Measurements from ENCODE around the gene PRPSAP1.
A peak's percentile ranks its signal among the peaks of the same experiment; 100 is the strongest.

PRPSAP1 gene

DNA sequence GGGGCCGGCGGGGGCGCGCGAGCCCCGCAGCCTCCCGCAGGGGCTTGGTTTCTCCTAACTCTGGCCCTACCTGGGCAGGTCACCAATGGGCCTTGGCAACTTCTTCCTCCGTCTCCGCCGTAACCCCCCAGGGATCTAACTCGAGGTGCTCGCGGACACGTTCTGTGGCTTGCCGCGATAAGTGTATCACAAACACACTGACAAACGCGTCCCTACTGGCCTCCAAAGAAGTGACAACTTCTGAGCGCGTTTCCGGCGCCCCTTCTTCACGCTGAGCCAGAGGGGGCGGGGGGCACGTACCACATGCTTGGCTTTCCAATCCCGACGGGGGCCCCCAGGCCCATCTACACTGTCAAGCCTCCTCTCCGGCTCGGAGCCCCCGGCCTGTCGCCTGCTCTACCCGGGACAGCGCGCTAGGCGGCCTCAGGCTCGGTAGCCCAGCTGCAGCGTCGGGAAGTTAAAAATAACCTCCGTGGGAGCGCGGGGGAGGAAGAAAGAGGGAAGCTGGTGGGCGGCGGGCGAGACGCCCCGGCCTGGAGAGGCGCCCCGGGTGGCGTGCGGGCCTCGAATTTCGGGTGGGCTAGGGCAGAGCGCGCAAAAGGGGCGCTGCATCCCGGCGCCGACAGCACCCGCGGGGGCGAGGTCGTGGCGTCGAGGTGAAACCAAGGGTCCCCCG, 30.0 kb upstream of the PRPSAP1 start:
- peak; percentile 40 for DNase-seq (ENCODE audit: low read depth in 2 of 2)

DNA sequence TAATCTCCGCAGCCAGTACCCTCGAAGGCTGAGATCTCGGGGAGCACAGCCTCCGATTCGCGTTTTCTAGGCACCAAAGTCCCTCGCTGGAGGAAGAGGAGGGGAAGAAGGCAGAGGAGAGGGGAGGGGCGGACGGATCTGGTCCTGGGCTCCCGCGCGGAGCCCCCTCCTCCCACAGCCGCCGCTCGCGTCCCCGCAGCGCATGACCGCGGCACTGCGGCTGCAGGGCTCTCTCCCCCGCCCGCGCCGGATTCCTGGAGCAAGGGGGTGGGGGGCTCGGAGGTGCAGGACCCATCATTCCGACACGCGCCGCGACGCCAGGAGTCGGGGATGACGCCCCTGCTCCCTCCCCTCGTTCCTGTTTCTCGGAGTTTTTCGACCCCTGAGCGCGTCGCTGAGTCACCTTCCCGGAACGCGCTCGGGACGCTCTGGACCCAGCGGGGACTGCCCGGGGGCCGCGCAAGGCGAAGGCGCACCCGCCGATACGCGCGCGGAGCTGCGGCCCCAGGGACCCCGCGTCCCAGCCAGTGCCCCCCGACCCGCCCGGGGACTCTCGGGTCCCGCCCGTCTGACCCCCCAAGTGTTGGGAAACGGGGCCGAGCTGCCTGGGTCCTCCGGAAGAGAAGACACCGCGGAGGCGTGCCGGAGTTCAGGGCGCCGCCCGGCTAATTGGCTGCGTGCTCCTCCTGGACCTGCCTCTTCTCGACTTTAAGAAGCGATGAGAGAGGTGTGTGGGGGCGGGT, 29.3 kb upstream of the PRPSAP1 start:
- DNase-seq (ENCODE audit: low read depth in 2 of 2): peak; percentile 47 to 59

DNA sequence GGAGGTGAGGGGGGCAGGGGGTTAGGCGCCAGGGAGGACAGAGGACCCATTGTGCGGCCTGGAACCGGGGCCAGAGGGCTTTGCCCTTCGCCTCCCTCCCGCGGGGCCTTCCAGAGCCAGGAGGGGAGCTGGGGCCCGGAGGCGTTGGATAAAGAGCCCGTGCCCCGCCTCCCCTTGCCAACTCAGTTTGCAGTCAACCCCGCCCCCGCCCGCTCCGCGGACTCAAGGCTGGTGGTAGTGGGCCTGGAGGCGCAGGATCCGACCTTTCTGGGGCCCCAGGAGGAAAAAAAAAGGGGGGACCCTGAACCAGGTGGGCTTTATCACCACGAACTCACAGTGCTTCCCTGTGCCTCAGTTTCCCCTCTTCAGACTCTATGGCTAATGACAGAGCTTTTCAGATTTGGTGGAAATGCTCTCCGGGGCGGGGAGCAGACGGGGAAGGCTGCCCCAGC, 28.7 kb upstream of the PRPSAP1 start:
- peak in 1 of 2 donors; percentile 13 for DNase-seq (ENCODE audit: low read depth in 2 of 2)

DNA sequence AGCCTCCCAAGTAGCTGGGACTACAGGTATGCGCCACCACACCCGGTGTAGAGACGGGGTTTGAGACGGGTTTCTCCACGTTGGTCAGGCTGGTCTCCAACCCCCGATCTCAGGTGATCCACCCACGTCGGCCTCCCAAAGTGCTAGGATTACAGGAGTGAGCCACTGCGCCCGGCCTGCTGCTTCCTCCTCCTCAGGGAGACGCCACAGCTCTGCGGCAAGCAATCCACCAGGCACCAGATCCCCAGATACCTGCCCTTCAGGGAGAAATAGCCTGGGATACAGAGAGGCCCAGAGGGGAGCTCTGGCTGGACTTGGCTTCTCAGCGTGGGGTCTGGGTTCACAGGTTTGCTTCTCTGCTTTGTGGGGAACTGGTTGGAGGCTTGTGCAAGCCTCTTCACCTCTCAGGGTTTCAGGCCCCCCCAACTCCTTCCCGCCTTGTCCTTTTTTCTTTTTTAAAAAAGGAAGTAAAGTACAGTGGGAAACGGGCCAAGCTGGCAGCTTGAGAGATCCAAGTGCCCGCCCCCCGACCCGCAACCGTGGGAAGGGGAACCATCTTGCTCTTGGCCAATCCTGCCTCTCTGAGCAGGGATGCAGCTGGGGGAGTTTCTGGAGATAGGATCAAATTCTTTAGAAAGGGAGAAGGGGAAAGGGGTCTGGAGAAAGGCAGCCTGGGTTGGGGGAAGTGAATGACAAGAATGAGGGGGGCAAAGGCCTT, 28.1 kb upstream of the PRPSAP1 start:
- DNase-seq (ENCODE audit: low read depth in 2 of 2): no peak

DNA sequence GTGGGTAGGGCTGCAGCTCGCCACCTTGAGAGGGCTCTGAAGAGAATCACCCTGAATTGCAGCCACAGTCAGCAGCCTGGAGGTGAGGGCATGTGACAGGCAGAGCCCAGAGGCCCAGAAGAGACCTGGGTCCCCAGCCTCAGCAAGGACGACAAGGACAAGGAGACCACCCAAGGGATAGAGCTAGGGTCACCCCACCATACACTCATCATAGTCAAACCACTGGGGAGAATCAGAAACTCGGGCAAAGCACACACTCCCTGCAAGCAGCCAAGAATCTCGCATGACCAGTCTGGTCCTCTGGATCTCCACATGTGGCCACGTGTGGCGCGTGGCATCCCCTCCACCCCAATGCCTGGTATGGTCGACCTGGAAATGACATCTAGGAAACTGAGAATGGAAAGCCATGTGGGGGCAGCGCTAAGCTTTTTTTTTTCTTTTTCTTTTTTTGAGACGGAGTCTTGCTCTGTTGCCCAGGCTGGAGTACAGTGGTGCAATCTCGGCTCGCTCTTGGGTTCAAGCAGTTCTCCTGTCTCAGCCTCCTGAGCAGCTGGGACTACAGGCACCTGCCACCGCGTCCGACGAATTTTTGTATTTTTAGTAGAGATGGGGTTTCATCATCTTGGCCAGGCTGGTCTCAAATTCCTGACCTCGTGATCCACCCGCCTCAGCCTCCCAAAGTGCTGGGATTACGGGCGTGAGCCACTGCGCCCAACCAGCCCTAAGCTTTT, 26.1 kb upstream of the PRPSAP1 start:
- DNase-seq (ENCODE audit: low read depth in 2 of 2): no peak

DNA sequence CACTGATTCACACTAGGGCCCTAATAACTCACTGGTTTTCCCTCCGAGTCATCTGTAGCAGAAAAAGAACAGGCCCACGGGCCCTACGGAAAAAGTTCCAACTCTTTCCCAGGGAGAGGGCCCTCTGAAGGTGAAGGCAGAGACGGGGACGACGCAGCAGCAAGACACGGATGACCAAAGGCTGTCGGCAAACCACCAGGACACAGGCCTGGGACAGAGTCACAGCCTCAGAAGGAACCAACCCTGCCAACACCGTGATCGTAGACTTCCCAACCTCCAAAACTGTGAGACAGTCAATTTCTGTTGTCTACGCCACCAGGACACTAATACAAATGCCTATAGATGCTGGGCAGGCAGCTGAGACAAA, 25.5 kb upstream of the PRPSAP1 start:
- no peak for DNase-seq (ENCODE audit: low read depth in 2 of 2)

GRCh38 chr17:76378548-76379274, 25.0 kb upstream of the PRPSAP1 start:
- DNase-seq (ENCODE audit: low read depth in 2 of 2): no peak

DNA sequence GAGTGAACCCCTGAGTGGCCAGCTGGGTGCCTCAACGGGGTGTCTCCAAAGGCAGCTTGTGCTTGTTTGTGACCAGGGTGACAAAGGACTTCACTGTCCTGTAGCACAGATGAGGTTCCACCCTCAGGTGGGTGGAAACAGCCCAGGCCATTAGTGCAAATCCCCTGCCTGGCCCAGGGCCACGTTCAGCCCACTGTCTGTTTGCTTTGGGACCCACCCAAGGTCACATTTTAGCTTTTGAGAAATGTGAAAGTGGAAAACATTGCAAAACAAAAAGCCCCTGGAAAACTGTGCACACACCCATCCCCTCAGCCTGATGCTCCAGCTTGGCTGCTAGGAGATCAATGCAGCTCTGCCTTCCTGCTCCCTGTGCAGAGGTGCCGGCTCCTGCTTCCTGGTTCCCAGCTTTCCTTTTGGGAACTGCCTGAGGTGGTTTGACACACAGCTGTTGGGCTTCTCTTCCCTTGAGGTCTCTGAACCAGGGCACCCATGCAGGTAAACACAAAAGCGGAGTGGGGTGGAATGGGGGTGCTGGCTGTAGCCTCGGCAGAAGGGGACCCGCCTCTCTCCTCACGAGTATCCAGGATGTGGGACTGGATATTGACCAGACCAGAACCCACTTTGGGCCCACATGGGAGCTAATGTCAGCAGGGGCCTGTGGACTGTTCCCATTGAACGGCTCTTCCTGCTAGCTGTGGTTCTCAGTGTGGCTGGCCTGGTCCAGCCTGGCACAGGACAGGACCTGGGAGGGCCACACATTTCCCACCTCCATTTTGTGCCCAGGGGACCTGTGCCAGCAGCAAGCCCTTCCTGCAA, 22.8 kb upstream of the PRPSAP1 start:
- no peak for DNase-seq (ENCODE audit: low read depth in 2 of 2)

DNA sequence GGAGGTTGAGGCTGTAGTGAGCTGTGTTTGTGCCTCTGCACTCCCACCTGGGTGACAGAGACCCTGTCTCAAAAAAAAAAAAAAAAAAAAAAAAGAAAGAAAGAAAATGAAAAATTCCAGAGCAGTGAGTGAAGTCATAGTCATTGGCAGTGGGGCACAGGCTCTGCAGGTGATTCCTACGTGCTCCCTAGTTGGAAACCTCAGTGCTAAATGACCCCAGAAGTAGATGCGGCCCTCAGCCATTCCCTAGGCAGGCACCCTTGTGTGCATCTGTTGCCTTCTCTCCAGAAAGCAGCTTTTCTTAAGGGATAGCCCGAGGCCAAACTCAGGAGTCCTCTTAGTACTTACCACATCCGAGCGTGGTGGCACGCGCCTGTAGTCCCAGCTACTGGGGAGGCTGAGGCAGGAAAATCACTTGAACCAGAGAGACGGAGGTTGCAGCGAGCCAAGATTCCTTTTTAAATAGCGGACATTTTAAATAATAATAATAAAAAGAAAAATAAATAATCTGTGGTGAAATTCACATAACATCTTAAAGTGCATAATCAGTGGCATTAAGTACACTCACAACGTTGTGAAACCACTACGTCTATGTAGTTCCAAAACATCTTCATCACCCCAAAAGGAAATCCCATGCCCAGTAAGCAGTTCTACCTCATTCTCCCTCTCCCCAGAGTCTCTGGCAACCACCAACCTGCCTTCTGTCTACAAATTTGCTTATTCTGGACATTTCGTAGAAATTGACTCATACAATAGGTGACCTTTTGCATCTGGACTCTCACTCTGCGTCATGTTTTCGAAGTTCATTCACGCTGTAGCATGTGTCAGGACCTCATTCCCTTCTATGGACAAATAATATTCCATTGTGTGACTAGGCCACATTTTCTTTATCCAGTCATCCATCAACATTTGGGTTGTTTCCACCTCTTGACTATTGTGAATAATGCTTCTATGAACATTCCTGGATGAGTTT, 18.2 kb upstream of the PRPSAP1 start:
- DNase-seq (ENCODE audit: low read depth in 2 of 2): no peak

- no peak for DNase-seq (ENCODE audit: low read depth in 2 of 2)
Measured at GRCh38 chr17:76370261-76370993, 16.7 kb upstream of the PRPSAP1 start.

DNA sequence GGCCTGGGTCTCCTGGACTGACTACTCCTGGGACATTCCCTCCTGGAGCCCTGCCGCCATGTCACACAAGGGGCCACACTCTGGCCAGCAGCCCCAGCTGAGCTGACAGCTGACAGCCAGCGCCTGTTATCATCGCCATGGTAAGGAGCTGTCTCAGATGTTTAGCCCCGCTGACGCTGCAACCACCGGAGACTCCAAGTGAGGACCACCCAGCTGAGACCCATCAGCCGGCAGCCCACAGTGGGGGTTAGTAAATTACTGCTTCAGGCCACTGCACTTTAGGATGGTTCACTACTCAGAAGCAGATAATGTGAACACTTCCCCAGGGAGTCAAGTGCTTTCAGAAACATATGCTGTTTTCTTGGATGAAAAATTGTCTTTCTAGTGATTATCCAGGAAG, 16.1 kb upstream of the PRPSAP1 start:
- no peak for DNase-seq (ENCODE audit: low read depth in 2 of 2)

DNA sequence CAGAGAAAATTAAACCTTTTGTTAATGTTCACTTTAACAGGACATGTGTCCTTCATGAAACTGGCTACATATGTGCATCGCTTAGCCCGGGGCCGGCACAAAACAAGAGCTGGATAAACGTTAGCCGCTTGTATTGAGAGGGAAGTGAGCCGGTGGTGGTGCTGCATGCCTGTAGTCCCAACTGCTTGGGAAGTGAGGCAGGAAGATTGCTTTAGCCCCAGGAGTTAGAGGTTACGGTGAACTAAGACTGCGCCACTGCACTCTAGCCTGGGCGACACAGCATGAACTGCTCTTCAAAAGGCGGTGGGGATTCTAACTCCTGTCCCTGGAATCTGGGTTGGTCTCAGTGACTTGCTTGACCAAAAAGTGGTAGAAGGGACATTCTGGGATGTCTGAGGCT, 15.7 kb upstream of the PRPSAP1 start:
- DNase-seq (ENCODE audit: low read depth in 2 of 2): no peak

DNA sequence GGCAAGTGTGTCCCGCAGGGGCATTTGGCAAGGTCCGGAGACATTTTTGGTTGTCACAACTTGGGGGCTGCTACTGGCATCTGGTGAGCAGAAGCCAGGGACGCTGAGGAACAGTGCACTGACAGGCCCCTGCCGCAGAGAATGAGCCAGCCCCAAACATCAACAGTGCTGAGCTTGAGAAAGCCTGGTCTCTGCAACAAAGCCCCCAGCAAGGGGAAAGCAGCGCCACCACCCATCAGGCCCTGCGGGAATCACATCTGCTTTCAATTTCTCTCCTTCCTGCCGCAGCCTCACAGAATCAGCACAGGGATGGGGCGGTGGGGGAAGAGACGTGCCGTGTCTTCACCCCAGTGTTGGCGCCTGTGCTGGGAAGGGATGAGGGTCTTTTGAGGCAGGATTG, 14.8 kb upstream of the PRPSAP1 start:
- DNase-seq (ENCODE audit: low read depth in 2 of 2): no peak

DNA sequence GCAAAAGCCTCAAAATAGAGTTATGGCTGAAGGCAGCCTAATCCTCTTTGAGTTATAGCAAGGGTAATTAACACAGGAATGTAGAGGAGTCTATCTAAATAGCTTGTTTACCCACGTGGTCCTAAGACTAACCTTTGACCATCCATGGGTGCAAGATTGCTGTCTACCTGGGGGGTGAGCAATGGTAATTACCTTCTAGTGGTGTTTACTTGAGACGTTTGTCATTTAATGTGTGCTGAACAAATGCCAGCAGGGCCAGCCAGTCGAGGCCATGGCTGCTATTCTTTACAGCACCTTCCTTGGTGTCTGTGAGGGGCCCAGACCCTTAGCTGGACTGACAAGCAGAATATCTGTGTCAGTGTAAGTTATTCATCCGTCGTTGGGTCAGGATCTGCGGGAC, 13.9 kb upstream of the PRPSAP1 start:
- no peak for DNase-seq (ENCODE audit: low read depth in 2 of 2)

DNA sequence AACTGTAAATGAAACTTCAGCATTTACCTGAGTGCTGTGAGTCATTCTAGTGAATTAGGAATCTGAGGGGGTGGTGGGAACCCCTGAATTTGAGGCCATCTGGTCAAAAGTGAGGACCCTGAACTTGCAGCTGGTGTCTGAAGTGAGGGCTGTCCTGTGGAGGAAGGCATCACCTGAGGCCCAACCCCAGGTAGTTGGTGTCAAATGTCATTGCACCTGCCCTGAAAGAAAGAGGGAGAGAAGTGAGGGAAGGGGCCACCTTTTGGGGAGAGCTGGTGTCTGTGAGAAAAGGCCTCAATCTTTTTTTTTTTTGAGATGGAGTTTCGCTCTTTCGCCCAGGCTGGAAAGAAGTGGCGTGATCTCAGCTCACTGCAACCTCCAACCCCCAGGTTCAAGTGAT, 12.5 kb upstream of the PRPSAP1 start:
- DNase-seq (ENCODE audit: low read depth in 2 of 2): no peak

DNA sequence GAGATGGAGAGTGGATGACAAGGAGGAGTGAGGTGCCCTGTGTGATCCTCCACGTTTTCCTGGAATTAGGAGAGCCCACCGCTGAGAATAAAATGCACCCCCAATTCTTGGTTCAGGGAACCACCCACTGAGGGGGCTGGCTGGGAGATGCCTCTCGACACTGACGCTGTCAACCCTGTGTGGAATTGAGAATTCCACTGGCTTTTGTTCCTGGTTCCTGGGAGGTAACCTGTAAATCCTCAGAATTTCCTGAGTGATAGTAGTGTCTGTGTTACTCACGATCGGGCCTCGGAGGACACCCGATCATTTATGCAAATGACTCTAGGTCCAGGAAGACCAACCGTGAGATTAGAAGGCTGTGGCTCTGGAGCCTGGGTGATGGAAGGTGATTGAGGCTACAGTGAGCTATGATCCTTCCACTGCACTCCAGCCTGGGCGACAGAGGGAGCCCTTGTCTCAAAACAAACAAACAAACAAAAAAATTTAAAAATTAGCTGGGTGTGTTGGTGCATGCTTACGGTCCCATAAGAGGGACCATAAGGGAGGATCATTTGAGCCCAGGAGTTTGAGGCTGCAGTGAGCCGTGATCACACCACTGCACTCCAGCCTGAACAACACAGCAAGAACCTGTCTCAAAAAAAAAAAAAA, 11.7 kb upstream of the PRPSAP1 start:
- no peak for DNase-seq (ENCODE audit: low read depth in 2 of 2)

- DNase-seq (ENCODE audit: low read depth in 2 of 2): no peak
Measured at GRCh38 chr17:76363107-76363842, 9.6 kb upstream of the PRPSAP1 start.

DNA sequence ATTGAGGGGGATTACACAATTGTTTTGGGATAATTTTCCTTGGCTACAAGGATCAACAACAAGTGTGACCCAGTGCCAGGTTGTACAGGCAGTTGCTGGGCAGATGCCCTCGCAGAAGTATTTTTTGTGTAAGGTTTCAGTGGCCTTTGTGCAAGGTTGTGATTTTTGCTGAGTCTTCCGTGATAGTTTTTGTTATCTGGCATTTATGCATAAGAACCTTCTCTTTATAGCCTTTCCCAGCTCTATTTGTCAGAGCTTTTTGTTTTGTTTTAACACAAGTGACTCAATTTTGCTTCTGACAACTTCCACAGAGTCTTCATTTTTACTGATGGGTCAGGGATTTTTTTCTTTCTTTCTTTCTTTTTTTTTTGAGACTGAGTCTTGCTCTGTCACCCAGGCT, 6.7 kb upstream of the PRPSAP1 start:
- DNase-seq (ENCODE audit: low read depth in 2 of 2): no peak

Data from stimulated activated CD8-positive, alpha-beta memory T cell treated with anti-CD3 and anti-CD28 coated beads, Interleukin-2, amount 100 ng/mL, for 48 hours (primary cell).